CD4-positive, alpha-beta memory T cell (primary cell): ENCODE data around the gene NTN1. TPM values are rescaled to one million over a fixed set of nuclear protein-coding genes. Genes with fewer than 3 reads are reported as not detected.

ENCODE experiments used
- CTCF ChIA-PET: fragments of 350-600 bp; sonication (Branson Sonifier 250); formaldehyde crosslinking; loops from one replicate; lab custom pipeline; 2021; ENCODE audit warnings: inconsistent platforms; ENCODE audit not compliant: partially characterized antibody; lab: Charles Lee
- POLR2A ChIA-PET: fragments of 350-600 bp; sonication (Branson Sonifier 250); formaldehyde crosslinking; loops from one replicate; lab custom pipeline; 2021; ENCODE audit not compliant: partially characterized antibody; lab: Charles Lee
- DNase-seq, 5 donors: peaks; one replicate each; pipeline versions ENCODE4 v3.0.0 to v3.0.0-alpha.2; 2020 to 2022; ENCODE audit warnings: mixed read lengths in 1 of 5
- H3K27ac ChIP-seq: one replicate; pipeline ENCODE4 v1.7.0; 2013; ENCODE audit warnings: low read depth, low read length
- H3K27me3 ChIP-seq: 2 replicates; pipeline ENCODE4 v1.7.0; 2013; ENCODE audit warnings: mild to moderate bottlenecking, low read length, moderate library complexity; ENCODE audit not compliant: insufficient read depth
- H3K36me3 ChIP-seq: 2 replicates; pipeline ENCODE4 v1.7.0; 2013; ENCODE audit warnings: mild to moderate bottlenecking, low read length, moderate library complexity; ENCODE audit not compliant: insufficient read depth
- H3K4me1 ChIP-seq: 2 replicates; pipeline ENCODE4 v1.7.0; 2013; ENCODE audit warnings: mild to moderate bottlenecking, low read length, moderate library complexity; ENCODE audit not compliant: insufficient read depth
- H3K4me3 ChIP-seq, 2 donors: one replicate each; pipeline ENCODE4 v1.7.0; 2013; ENCODE audit warnings: low read length in 2 of 2, mild to moderate bottlenecking in 1 of 2
- H3K9me3 ChIP-seq, 2 donors: one replicate each; pipeline ENCODE4 v1.7.0; 2013; ENCODE audit warnings: low read length in 2 of 2, control low read depth in 1 of 2; ENCODE audit not compliant: control insufficient read depth in 1 of 2
- H3K27ac Mint-ChIP-seq, 7 donors: one replicate each; pipeline ENCODE4 v1.8.0; 2020 to 2021; ENCODE audit warnings: mixed read lengths in 7 of 7, mild to moderate bottlenecking in 6 of 7, inconsistent platforms in 3 of 7, moderate library complexity in 3 of 7
- H3K27me3 Mint-ChIP-seq, 2 donors: one replicate each; pipeline ENCODE4 v1.8.0; 2020 to 2021; ENCODE audit warnings: mixed read lengths in 2 of 2
- H3K36me3 Mint-ChIP-seq, 2 donors: one replicate each; pipeline ENCODE4 v1.8.0; 2020 to 2021; ENCODE audit warnings: mixed read lengths in 2 of 2, inconsistent platforms in 1 of 2, mild to moderate bottlenecking in 1 of 2
- H3K4me1 Mint-ChIP-seq, 4 donors: one replicate each; pipeline ENCODE4 v1.8.0; 2020 to 2021; ENCODE audit warnings: mixed read lengths in 4 of 4, mild to moderate bottlenecking in 1 of 4
- H3K4me3 Mint-ChIP-seq, 8 donors: one replicate each; pipeline ENCODE4 v1.8.0; 2020 to 2021; ENCODE audit warnings: mixed read lengths in 8 of 8, mild to moderate bottlenecking in 7 of 8, moderate library complexity in 6 of 8, inconsistent platforms in 3 of 8
- H3K9me3 Mint-ChIP-seq, 8 donors: one replicate each; pipeline ENCODE4 v1.8.0; 2020 to 2021; ENCODE audit warnings: mixed read lengths in 8 of 8, mild to moderate bottlenecking in 5 of 8, inconsistent platforms in 3 of 8, moderate library complexity in 1 of 8
- intact Hi-C: fragments of 100-400 bp; cut with micrococcal nuclease; formaldehyde crosslinking; loops from one replicate; pipeline ENCODE4 v1.15.1; 2023
- polyA plus RNA-seq, 2 donors: library from polyadenylated mRNA; unstranded; fragments of 300-500 nt; fragmentation: Illumina TruSeq; gene quantifications; one replicate each; pipeline ENCODE4 v1.2.3, GENCODE V29; 2021
- total RNA-seq, 2 experiments: library from RNA; stranded (reverse); gene quantifications; one replicate each; pipeline ENCODE4 v1.2.3, GENCODE V29; 2021

Gene NTN1
- total and polyA plus RNA-seq, 4 experiments from 2014 or later = 0.02 TPM; not detected in 3

GRCh38 chr17:8997994-8998628 lies 23.2 kb upstream of the NTN1 start:
- Histone ChIP-seq H3K27me3 (no peaks in the 10 kb centered on the region), H3K9me3 (no peaks in the 10 kb centered on the region), H3K36me3 (no peaks in the 10 kb centered on the region), H3K4me1 (peaks cover 5% of the 10 kb centered on the region), H3K27ac (no peak overlapping the region), H3K4me3 (no peak overlapping the region)
- Mint-ChIP-seq H3K4me3 (no peak overlapping the region), H3K27me3 (peaks cover 22 to 26% of the 10 kb centered on the region in 2 donors), H3K36me3 (no peaks in the 10 kb centered on the region), H3K9me3 (no peaks in the 10 kb centered on the region), H3K27ac (peak overlapping the region in 1 of 7 donors; percentile 32), H3K4me1 (peaks cover 8 to 16% (median 12%) of the 10 kb centered on the region in 4 donors)
- peak; percentile 75 to 80 (median 77) for DNase-seq
- intact Hi-C loops = loop anchor here (1.0 to 10.0 kb wide), 7 partner anchors 53 to 615 kb away; partner anchors contain the start of gene RPL26
- POLR2A ChIA-PET = interaction anchor here (0.6 to 1.5 kb wide), 2 partner anchors 44 to 108 kb away, joined by 3 read pairs; no protein-coding TSS in a partner anchor
- CTCF ChIA-PET = interaction anchor here (0.7 to 4.2 kb wide), 48 partner anchors 10 to 937 kb away, joined by 3 to 39 read pairs (median 4); partner anchors contain the start of genes MFSD6L, PIK3R5 and PIK3R6

DNA sequence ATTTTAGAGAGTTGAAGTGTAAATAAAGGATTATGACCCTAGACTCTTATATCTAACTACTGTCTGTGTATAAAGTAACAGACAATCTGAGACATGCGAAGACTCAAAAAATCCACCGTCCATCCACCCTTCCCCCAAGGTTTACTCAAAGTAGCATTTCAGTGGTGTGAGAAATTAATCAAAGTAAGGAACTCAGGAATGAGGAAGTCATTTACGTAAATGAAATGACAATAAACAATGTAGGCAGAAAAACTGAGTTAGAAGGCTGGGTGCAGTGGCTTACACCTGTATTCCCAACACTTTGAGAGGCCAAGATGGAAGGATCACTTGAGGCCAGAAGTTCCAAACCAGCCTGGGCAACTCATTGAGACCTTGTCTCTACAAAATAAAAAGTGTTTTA lies 19.8 kb upstream of the NTN1 start:
- ChIA-PET POLR2A (no interaction called here), CTCF (interaction anchor here (1.0 to 1.1 kb wide), 2 partner anchors 158 to 521 kb away, joined by 3 read pairs; no protein-coding TSS in a partner anchor)
- Histone ChIP-seq H3K36me3 (no peaks in the 10 kb centered on the region), H3K27me3 (no peaks in the 10 kb centered on the region), H3K9me3 (no peaks in the 10 kb centered on the region), H3K4me1 (peaks cover 8% of the 10 kb centered on the region), H3K4me3 (no peak overlapping the region), H3K27ac (no peak overlapping the region)
- H3K4me1 Mint-ChIP-seq = peaks cover 6 to 22% (median 15%) of the 10 kb centered on the region in 4 donors
- peaks cover 0 to 17% (median 8%) of the 10 kb centered on the region in 8 donors for H3K9me3 Mint-ChIP-seq
- DNase-seq = no peak
- intact Hi-C loops = no loop called here
- no peak overlapping the region for H3K27ac Mint-ChIP-seq
- peaks cover 42 to 47% of the 10 kb centered on the region in 2 donors for H3K27me3 Mint-ChIP-seq
- peak overlapping the region in 4 of 8 donors; percentile 1 to 69 (median 28) for H3K4me3 Mint-ChIP-seq
- H3K36me3 Mint-ChIP-seq = peaks cover 0 to 3% of the 10 kb centered on the region in 2 donors

- intact Hi-C loops = no loop called here
- H3K27me3 Mint-ChIP-seq = peaks cover 46 to 49% of the 10 kb centered on the region in 2 donors
- H3K27ac Mint-ChIP-seq = no peak overlapping the region
- peaks cover 6 to 22% (median 15%) of the 10 kb centered on the region in 4 donors for H3K4me1 Mint-ChIP-seq
- ChIA-PET POLR2A (no interaction called here), CTCF (interaction anchor here (0.8 to 1.2 kb wide), 3 partner anchors 9 to 520 kb away, joined by 3 to 4 read pairs (median 3); no protein-coding TSS in a partner anchor)
- Histone ChIP-seq H3K27ac (no peak overlapping the region), H3K4me3 (no peak overlapping the region), H3K36me3 (no peaks in the 10 kb centered on the region), H3K27me3 (no peaks in the 10 kb centered on the region), H3K9me3 (no peaks in the 10 kb centered on the region), H3K4me1 (peaks cover 8% of the 10 kb centered on the region)
- no peak for DNase-seq
- peak overlapping the region in 7 of 8 donors; percentile 59 to 79 (median 76) for H3K4me3 Mint-ChIP-seq
- peaks cover 0 to 7% of the 10 kb centered on the region in 2 donors for H3K36me3 Mint-ChIP-seq
- peaks cover 0 to 17% (median 8%) of the 10 kb centered on the region in 8 donors for H3K9me3 Mint-ChIP-seq
Observed at GRCh38 chr17:9002227-9002605, 19.1 kb upstream of the NTN1 start.

GRCh38 chr17:9002606-9003354 lies 18.5 kb upstream of the NTN1 start:
- ChIA-PET CTCF (interaction anchor here (0.6 to 1.2 kb wide), 4 partner anchors 9 to 519 kb away, joined by 3 to 4 read pairs (median 3); no protein-coding TSS in a partner anchor), POLR2A (no interaction called here)
- no peaks in the 10 kb centered on the region for H3K9me3 ChIP-seq
- H3K36me3 ChIP-seq = no peaks in the 10 kb centered on the region
- H3K4me3 Mint-ChIP-seq = peak overlapping the region; percentile 55 to 79 (median 70)
- peak in 1 of 5 donors; percentile 22 for DNase-seq
- H3K27ac ChIP-seq = no peak overlapping the region
- intact Hi-C loops = no loop called here
- peaks cover 8% of the 10 kb centered on the region for H3K4me1 ChIP-seq
- peaks cover 6 to 22% (median 15%) of the 10 kb centered on the region in 4 donors for H3K4me1 Mint-ChIP-seq
- peaks cover 49 to 50% of the 10 kb centered on the region in 2 donors for H3K27me3 Mint-ChIP-seq
- H3K9me3 Mint-ChIP-seq = peaks cover 0 to 19% (median 8%) of the 10 kb centered on the region in 8 donors
- peak overlapping the region in 1 of 2 donors; percentile 9 for H3K4me3 ChIP-seq
- H3K27ac Mint-ChIP-seq = no peak overlapping the region
- no peaks in the 10 kb centered on the region for H3K27me3 ChIP-seq
- peaks cover 0 to 7% of the 10 kb centered on the region in 2 donors for H3K36me3 Mint-ChIP-seq

GRCh38 chr17:9003355-9004131 lies 17.8 kb upstream of the NTN1 start:
- Mint-ChIP-seq H3K4me1 (peaks cover 6 to 22% (median 15%) of the 10 kb centered on the region in 4 donors), H3K27ac (no peak overlapping the region), H3K9me3 (peaks cover 0 to 19% (median 8%) of the 10 kb centered on the region in 8 donors), H3K4me3 (peak overlapping the region in 7 of 8 donors; percentile 20 to 78 (median 65)), H3K36me3 (peaks cover 0 to 7% of the 10 kb centered on the region in 2 donors), H3K27me3 (peaks cover 48 to 49% of the 10 kb centered on the region in 2 donors)
- no peaks in the 10 kb centered on the region for H3K27me3 ChIP-seq
- intact Hi-C loops = no loop called here
- ChIA-PET POLR2A (no interaction called here), CTCF (interaction anchor here (1.2 kb wide), 1 partner anchor 228 kb away, joined by 3 read pairs; no protein-coding TSS in a partner anchor)
- H3K9me3 ChIP-seq = no peaks in the 10 kb centered on the region
- no peaks in the 10 kb centered on the region for H3K36me3 ChIP-seq
- DNase-seq = no peak
- H3K4me3 ChIP-seq = no peak overlapping the region
- peaks cover 8% of the 10 kb centered on the region for H3K4me1 ChIP-seq
- H3K27ac ChIP-seq = no peak overlapping the region

DNA sequence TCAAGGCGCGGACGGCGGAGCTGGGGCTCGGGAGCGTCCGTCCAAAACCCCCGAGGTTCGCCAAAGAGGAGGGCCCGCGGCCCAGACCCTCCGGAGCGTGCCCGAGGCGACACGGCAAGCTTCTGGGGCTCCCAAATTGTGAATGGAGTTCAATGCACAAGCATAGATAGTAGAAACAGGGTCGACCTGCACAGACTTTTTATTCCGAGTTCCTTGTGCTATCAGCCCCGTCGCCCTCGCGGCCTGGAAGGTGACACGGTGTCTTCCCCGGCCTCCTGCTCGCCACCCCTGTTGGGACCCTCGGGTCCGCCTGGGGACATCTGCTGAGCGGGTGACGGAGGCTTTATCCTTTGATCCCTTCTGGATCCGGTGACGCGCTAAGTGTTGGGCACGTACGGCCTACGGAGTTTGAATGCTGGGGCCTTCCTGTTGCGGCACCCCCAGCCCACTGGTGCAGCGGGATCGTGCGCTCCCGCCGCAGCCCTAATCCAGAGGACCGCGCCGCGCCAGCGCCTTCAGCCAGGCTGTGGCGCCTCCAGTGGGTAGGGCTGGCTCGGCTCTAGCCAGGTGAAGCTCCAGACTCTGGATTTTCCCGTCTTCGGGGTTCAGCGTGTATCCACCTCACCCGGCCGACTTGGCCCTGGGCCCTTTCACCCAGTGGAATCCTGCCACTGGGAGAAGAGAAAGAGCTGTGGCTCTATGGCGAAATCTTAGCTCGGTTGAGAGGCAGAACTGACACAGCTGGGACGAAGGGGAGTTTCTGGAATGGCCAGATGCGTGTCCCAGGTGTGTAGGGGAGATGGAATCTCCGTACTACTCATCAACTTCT lies 17.0 kb upstream of the NTN1 start:
- peaks cover under 1% of the 10 kb centered on the region for H3K27me3 ChIP-seq
- DNase-seq = no peak
- Mint-ChIP-seq H3K4me1 (peaks cover 6 to 22% (median 15%) of the 10 kb centered on the region in 4 donors), H3K9me3 (peaks cover 0 to 19% (median 8%) of the 10 kb centered on the region in 8 donors), H3K27me3 (peaks cover 48 to 53% of the 10 kb centered on the region in 2 donors), H3K27ac (no peak overlapping the region), H3K36me3 (peaks cover 0 to 7% of the 10 kb centered on the region in 2 donors), H3K4me3 (peak overlapping the region; percentile 9 to 72 (median 28))
- H3K4me1 ChIP-seq = peaks cover 8% of the 10 kb centered on the region
- ChIA-PET POLR2A (no interaction called here), CTCF (no interaction called here)
- no peaks in the 10 kb centered on the region for H3K36me3 ChIP-seq
- no peaks in the 10 kb centered on the region for H3K9me3 ChIP-seq
- no peak overlapping the region for H3K4me3 ChIP-seq
- H3K27ac ChIP-seq = no peak overlapping the region
- intact Hi-C loops = no loop called here
